LNCaP clone FGC (cell line): Measurements from ENCODE around the gene AGO1.

ENCODE experiments used
- DNase-seq: peaks from one replicate; pipeline ENCODE4 v3.0.0-alpha.2; 2011; ENCODE audit warnings: low read depth
- H3K4me3 ChIP-seq: 2 replicates; pipeline ENCODE4 v1.5.1; 2011; ENCODE audit warnings: mild to moderate bottlenecking, low read depth, low read length, control low read depth
- TF ChIP-seq, protein P1 (sequence below): IDR thresholded peaks from 2 replicates; pipeline ENCODE4 v1.5.1; 2012; ENCODE audit warnings: mild to moderate bottlenecking; ENCODE audit not compliant: control insufficient read depth, insufficient read depth; ENCODE audit errors: extremely low read depth

Gene AGO1

DNA sequence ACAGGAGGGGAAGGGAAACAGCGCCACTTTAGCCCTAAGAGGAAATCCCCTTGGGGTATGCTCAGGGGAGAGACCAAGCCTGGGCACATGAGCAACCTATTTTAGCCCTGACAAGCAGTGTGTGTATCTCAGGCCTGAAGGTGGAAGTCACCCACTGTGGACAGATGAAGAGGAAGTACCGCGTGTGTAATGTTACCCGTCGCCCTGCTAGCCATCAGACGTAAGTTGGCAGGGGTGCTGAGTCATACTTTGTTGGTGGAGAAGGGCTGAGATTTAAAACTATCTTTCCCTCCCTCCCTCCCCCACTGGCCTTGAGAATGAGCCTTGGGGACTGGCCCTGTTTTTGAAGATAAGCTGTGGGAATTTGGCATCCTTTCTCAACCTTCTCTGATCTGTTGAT, 11.2 kb downstream of the AGO1 start:
- DNase-seq, result no peak
- TF ChIP-seq, protein P1, sequence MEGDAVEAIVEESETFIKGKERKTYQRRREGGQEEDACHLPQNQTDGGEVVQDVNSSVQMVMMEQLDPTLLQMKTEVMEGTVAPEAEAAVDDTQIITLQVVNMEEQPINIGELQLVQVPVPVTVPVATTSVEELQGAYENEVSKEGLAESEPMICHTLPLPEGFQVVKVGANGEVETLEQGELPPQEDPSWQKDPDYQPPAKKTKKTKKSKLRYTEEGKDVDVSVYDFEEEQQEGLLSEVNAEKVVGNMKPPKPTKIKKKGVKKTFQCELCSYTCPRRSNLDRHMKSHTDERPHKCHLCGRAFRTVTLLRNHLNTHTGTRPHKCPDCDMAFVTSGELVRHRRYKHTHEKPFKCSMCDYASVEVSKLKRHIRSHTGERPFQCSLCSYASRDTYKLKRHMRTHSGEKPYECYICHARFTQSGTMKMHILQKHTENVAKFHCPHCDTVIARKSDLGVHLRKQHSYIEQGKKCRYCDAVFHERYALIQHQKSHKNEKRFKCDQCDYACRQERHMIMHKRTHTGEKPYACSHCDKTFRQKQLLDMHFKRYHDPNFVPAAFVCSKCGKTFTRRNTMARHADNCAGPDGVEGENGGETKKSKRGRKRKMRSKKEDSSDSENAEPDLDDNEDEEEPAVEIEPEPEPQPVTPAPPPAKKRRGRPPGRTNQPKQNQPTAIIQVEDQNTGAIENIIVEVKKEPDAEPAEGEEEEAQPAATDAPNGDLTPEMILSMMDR, result no peak
- H3K4me3 ChIP-seq, result no peak overlapping the region

DNA sequence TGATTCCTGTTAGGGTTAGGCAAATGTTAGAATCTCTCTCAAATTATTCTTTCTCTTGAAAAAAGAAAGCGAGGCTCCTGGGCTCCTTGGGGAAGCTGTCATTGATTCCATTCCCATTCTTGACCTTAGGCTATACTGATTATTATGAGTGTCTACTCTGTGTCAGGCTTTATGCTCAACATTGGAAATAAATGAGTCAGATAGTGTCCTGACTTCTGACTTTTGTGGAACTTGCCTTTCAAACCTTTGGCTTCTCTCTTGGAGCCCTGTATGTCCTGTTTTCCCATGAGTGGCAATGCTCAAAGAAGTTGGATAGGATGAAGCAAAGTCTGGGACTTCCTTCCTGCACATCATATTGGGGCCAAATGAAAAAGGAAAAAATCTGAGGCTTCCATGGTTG, 11.6 kb downstream of the AGO1 start:
- TF ChIP-seq, protein P1, result no peak
- no peak overlapping the region for H3K4me3 ChIP-seq
- no peak for DNase-seq

DNA sequence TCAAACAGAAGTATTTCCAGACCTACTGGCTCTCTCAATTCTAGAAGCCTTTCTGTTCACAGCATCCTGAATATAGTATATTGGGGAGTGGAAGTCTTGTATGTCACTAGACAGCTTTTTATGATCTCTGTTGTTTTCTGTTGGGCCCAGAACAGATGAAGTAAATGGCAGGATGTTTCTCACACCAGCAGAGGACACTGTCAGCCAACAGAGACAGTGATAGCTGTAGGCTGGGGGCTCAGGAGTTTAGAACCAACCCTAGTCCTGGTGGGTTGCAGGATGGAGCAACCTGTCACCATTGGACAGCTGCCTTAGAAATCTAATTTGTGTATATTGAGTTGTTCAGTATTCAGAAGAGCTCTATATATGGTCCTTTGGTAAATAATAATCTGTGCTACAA, 16.9 kb downstream of the AGO1 start:
- TF ChIP-seq, protein P1, result no peak
- no peak overlapping the region for H3K4me3 ChIP-seq
- no peak for DNase-seq

DNA sequence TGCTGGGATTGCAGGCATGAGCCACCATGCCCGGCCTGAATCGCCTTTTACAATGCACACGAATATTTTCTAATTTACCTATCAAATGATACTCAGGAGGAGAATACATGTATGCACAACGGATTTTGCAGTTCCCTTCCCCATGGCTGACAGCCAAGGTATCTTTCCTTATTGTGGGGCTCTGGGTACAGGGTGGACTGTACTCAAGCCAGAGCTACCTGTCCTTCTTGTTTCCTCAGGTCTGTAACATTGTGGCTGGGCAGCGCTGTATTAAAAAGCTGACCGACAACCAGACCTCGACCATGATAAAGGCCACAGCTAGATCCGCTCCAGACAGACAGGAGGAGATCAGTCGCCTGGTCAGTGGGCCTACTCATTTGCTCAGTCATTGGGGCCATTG, 18.2 kb downstream of the AGO1 start:
- DNase-seq, result no peak
- H3K4me3 ChIP-seq, result no peak overlapping the region
- TF ChIP-seq, protein P1, result no peak

DNA sequence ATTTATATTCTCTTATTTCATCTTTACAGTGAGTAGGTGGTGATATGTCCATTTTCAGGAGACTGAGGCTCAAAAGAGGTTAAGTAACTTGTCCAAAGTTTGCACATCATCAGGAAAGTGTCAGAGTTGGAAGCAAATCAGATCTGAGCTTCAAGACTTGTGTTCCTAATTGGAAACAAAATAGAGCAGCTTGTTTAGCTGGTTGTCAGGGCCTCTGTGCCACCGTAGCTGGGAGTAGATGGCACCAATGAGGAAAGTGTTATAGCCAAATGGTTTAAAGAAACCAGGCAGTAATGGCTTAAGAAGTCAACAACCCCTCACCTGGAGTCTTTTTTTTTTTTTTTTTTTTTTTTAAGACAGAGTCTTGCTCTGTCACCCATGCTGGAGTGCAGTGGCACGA, 19.7 kb downstream of the AGO1 start:
- TF ChIP-seq, protein P1, result no peak
- no peak overlapping the region for H3K4me3 ChIP-seq
- no peak for DNase-seq

DNA sequence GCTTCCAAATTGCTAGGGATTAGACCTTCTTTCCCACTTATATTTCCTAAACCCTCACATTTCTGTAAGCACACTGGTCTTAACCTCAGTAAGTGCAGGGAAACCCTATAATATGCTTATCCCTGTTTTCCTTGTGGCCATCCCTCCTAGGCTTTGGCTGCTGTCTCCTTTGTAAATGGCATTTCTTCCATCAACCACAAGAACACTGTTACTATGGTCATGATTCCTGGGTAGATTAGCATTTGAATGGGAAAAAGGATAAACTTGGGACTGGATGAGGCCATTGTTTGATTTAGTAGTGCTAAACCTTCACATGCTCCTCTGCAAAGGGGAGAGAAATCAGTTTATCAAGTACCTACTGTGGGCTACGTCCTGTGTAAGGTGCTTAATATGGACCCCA, 31.7 kb downstream of the AGO1 start:
- TF ChIP-seq, protein P1, result no peak
- H3K4me3 ChIP-seq, result no peak overlapping the region
- no peak for DNase-seq

DNA sequence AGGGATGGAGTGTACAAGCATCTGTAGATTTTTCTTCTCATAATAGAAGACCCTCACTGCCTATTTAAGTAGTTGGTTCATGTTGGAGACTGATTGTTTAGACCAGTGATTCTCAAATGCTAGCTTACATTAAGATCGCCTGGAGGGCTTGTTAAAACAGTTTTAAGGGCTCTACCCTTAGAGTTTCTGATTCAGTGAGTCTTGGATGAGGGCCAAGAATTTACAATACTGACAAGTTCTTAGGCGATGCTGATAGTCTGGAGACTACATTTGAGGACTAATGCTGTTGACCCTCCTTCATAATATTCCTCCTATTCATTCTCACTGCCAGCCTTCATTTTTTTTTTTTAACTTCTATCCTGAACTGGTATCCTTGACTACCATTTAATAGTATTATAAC, 32.7 kb downstream of the AGO1 start:
- TF ChIP-seq, protein P1, result no peak
- no peak overlapping the region for H3K4me3 ChIP-seq
- DNase-seq, result no peak
